ENCODE measurements around the gene DNAH9.

GRCh38 chr17:11969565-11969964 lies 371.3 kb downstream of the DNAH9 start:
- TF ChIP-seq CTCF (IDR thresholded peaks at IDR 0.05 in 4 of 5, conservative IDR thresholded peaks at IDR 0.05 in 1 of 5) (no peak), POLR2A (IDR thresholded peaks at IDR 0.05) (no peak)

Data from gastrocnemius medialis (tissue), 4 donors.